Measurements from ENCODE around the gene C11orf21.

GRCh38 chr11:2298131-2298794, 3.5 kb downstream of the C11orf21 start:
- TF ChIP-seq EZH2 (IDR thresholded peaks at IDR 0.05; ENCODE audit: insufficient read depth, poor library complexity, severe bottlenecking) (no peak), EZH2phosphoT487 (IDR thresholded peaks at IDR 0.05; ENCODE audit: insufficient read depth, low read depth) (no peak)

Data from GM23248 (cell line).